GM12878 (cell line): Measurements from ENCODE around the gene MIEN1. TPM values are rescaled to one million over a fixed set of nuclear protein-coding genes. Genes with fewer than 3 reads are reported as not detected.

ENCODE experiments used
- ATAC-seq: fragments of 200-7000 bp; cut with Tn5 transposase; 3 replicates; pipeline ENCODE4 v1.9.1; 2020; ENCODE audit warnings: mild to moderate bottlenecking, moderate library complexity
- BruUV-seq: library from RNA; stranded (reverse); fragments of 400-500 nt; replicated peaks from 2 replicates; lab custom pipeline; 2021; lab: Mats Ljungman, UMichigan
- CTCF ChIA-PET: fragments of 300-600 bp; sonication (Branson Sonifier 250); formaldehyde crosslinking; extraction: SDS; loops from one replicate; lab custom pipeline; 2021; ENCODE audit warnings: inconsistent platforms; lab: Yijun Ruan, JAX
- POLR2A ChIA-PET: fragments of 350-600 bp; formaldehyde crosslinking; extraction: SDS; loops from one replicate; lab custom pipeline; 2021; ENCODE audit warnings: inconsistent platforms; lab: Charles Lee
- RAD21 ChIA-PET: fragments of 300-600 bp; sonication (Branson Sonifier 250); formaldehyde crosslinking; loops from one replicate; lab custom pipeline; 2023; ENCODE audit warnings: antibody characterized with exemption; ENCODE audit not compliant: unreplicated experiment; lab: Charles Lee
- SMC1A ChIA-PET: fragments of 300-600 bp; sonication (Branson Sonifier 250); formaldehyde crosslinking; loops from one replicate; lab custom pipeline; 2023; ENCODE audit not compliant: unreplicated experiment, uncharacterized antibody; lab: Charles Lee
- DNase-seq: peaks from one replicate; pipeline ENCODE4 v3.0.0-alpha.2; 2011; ENCODE audit warnings: low read depth, low spot score
- FAIRE-seq: peaks from 3 replicates; lab custom pipeline; 2011; peaks lifted over from hg19 to GRCh38; lab: Jason Lieb, UNC
- H2AFZ ChIP-seq: 2 replicates; pipeline ENCODE4 v1.6.0; 2011; ENCODE audit warnings: low read depth, low read length, control low read depth; ENCODE audit not compliant: control insufficient read depth
- H3K27ac ChIP-seq: 2 replicates; pipeline ENCODE4 v1.5.1; 2011; ENCODE audit warnings: control low read depth; ENCODE audit not compliant: control insufficient read depth, insufficient read depth
- H3K27me3 ChIP-seq, 2 experiments: replicated peaks in 1 of 2; 2 replicates each; pipeline versions ENCODE4 v1.6.0 to v1.6.1; 2011; ENCODE audit warnings: low read length in 1 of 2; ENCODE audit not compliant: control insufficient read depth in 2 of 2, insufficient read depth in 2 of 2
- H3K36me3 ChIP-seq, 2 experiments: 2 replicates each; pipeline ENCODE4 v1.5.1; 2011; ENCODE audit warnings: low read length in 1 of 2; ENCODE audit not compliant: control insufficient read depth in 2 of 2, insufficient read depth in 2 of 2
- H3K4me1 ChIP-seq: 2 replicates; pipeline ENCODE4 v1.6.1; 2011; ENCODE audit warnings: mild to moderate bottlenecking, low read length, moderate library complexity, mixed read lengths; ENCODE audit not compliant: control insufficient read depth, insufficient read depth
- H3K4me2 ChIP-seq: 2 replicates; pipeline ENCODE4 v1.6.0; 2011; ENCODE audit warnings: control low read depth; ENCODE audit not compliant: control insufficient read depth, insufficient read depth
- H3K4me3 ChIP-seq: fragments of 200-600 bp; sonication (generic); 2 replicates; pipeline ENCODE4 v1.5.1; 2016
- H3K79me2 ChIP-seq: 2 replicates; pipeline ENCODE4 v1.6.0; 2011; ENCODE audit warnings: low read length; ENCODE audit not compliant: control insufficient read depth, insufficient read depth
- H3K9ac ChIP-seq: 2 replicates; pipeline ENCODE4 v1.8.0; 2011; ENCODE audit warnings: low read length, control low read depth, mixed read lengths; ENCODE audit not compliant: control insufficient read depth, insufficient read depth
- H3K9me3 ChIP-seq: replicated peaks from 3 replicates; pipeline ENCODE4 v1.5.1; 2011; ENCODE audit warnings: mild to moderate bottlenecking, low read length; ENCODE audit not compliant: control insufficient read depth, insufficient read depth
- H4K20me1 ChIP-seq: 2 replicates; pipeline ENCODE4 v1.6.0; 2011; ENCODE audit not compliant: control insufficient read depth, insufficient read depth
- BCL11A ChIP-seq: IDR thresholded peaks from 2 replicates; pipeline ENCODE4 v1.6.1; 2011; ENCODE audit warnings: low read depth, low read length
- CHD4 ChIP-seq: fragments of 200-600 bp; sonication (generic); IDR thresholded peaks from 2 replicates; pipeline ENCODE4 v1.6.1; 2016; ENCODE audit warnings: mild to moderate bottlenecking
- NFYA ChIP-seq: IDR thresholded peaks from 2 replicates; pipeline ENCODE4 v1.6.1; 2011; ENCODE audit warnings: low read depth, mild to moderate bottlenecking, low read length, improper control_type of control experiment, borderline replicate concordance
- PML ChIP-seq: IDR thresholded peaks from 2 replicates; pipeline ENCODE4 v1.6.1; 2012; ENCODE audit warnings: low read length, inconsistent platforms
- POLR2A ChIP-seq: IDR thresholded peaks from 2 replicates; pipeline ENCODE4 v1.6.1; 2011; ENCODE audit warnings: low read depth, mild to moderate bottlenecking, low read length
- ZBTB40 ChIP-seq: fragments of 450-650 bp; IDR thresholded peaks from 2 replicates; pipeline ENCODE4 v1.6.1; 2016; ENCODE audit warnings: mild to moderate bottlenecking, moderate library complexity, borderline replicate concordance
- whole genome bisulfite sequencing: methylation state at CpG from one replicate; pipeline ENCODE4 v1.1.6; 2016; ENCODE audit warnings: low lambda C conversion rate; ENCODE audit not compliant: insufficient replicate concordance, insufficient coverage; ENCODE audit errors: missing lambda C conversion rate; 5-methylcytosine and 5-hydroxymethylcytosine counted together
- in situ Hi-C: fragments of 300-500 bp; cut with MboI; formaldehyde crosslinking; loops from 9 replicates; pipeline ENCODE4 v1.14.3; 2018; ENCODE audit warnings: mixed read lengths
- intact Hi-C: fragments of 100-400 bp; cut with micrococcal nuclease; formaldehyde crosslinking; loops from one replicate; pipeline ENCODE4 v1.14.2; 2022; ENCODE audit not compliant: unreplicated experiment
- polyA plus RNA-seq, 11 experiments: library from polyadenylated mRNA; depleted of rRNA in 4 of 11; unstranded in 6 of 11; stranded (reverse) in 5 of 11; fragments of >200 nt; fragmentation: Nextera tagmentation in 4 of 11; fragmentation: Illumina TruSeq in 1 of 11; extraction: Ambion mirVana in 4 of 11; extraction: Trizol in 1 of 11; gene quantifications; 1 replicate in 1 of 11; 2 replicates in 10 of 11; pipeline versions ENCODE4 v1.2.1 to v1.2.3, GENCODE V29; 2011 to 2016; ENCODE audit warnings: inconsistent platforms in 2 of 11, missing spikeins in 2 of 11, low read depth in 1 of 11
- total RNA-seq, 4 experiments: library from RNA; depleted of rRNA in 3 of 4; stranded (reverse); fragments of >200 nt in 3 of 4; fragmentation: Illumina TruSeq in 1 of 4; extraction: Trizol in 1 of 4; gene quantifications; 2 replicates each; pipeline versions ENCODE4 v1.2.1 to v1.2.3, GENCODE V29; 2013 to 2021
- TF ChIP-seq, protein P1 (sequence below): IDR thresholded peaks from 2 replicates; pipeline ENCODE4 v1.6.1; 2012; ENCODE audit warnings: improper control_type of control experiment, low read depth, low read length; ENCODE audit not compliant: insufficient replicate concordance

The MIEN1 gene
- total and polyA plus RNA-seq, 10 of the 15 experiments (the other 5 are each of a cell fraction or from before 2014, with no cell fraction given), result 24.9 to 89.1 (median 47.7) TPM

- ChIA-PET CTCF (interaction anchor here (0.5 to 5.6 kb wide), 30 partner anchors 10 to 508 kb away, joined by 3 to 79 read pairs (median 6); partner anchors contain the start of genes IKZF3, PGAP3, PNMT and PSMD3), SMC1A (interaction anchor here (0.9 to 3.6 kb wide), 11 partner anchors 23 to 135 kb away, joined by 3 to 20 read pairs (median 4); partner anchors contain the start of genes IKZF3 and PGAP3), RAD21 (interaction anchor here (0.5 to 2.8 kb wide), 15 partner anchors 10 to 252 kb away, joined by 3 to 14 read pairs (median 6); partner anchors contain the start of genes IKZF3 and PGAP3), POLR2A (interaction anchor here (0.6 to 2.1 kb wide), 9 partner anchors 23 to 133 kb away, joined by 3 to 9 read pairs (median 3); no protein-coding TSS in a partner anchor)
- Histone ChIP-seq H3K4me2 (peak overlapping the region; percentile 86), H3K9me3 (no peaks in the 10 kb centered on the region), H2AFZ (no peak overlapping the region), H3K9ac (peak overlapping the region; percentile 78), H3K79me2 (peaks cover 7% of the 10 kb centered on the region), H3K27me3 (no peaks in the 10 kb centered on the region), H3K4me3 (peak overlapping the region; percentile 91), H4K20me1 (no peaks in the 10 kb centered on the region), H3K4me1 (peaks cover 3% of the 10 kb centered on the region; the same call in 1 of the 2 replicates), H3K36me3 (0 out of 4 replicates have a peak, but pooled peaks cover 0 to 3% of the 10 kb centered on the region in 2 experiments), H3K27ac (peak overlapping the region; percentile 88)
- in situ Hi-C loops, result no loop called here
- intact Hi-C loops, result no loop called here
- no peak for DNase-seq
- WGBS, result 51% methylated on average over 6 of the region's 6 CpGs
- BruUV-seq, result no TSS peak
- no peak for FAIRE-seq
- ATAC-seq, result no peak
- TF ChIP-seq BCL11A (no peak), POLR2A (no peak), NFYA (no peak), ZBTB40 (no peak), PML (no peak), CHD4 (no peak)
- TF ChIP-seq, protein P1, sequence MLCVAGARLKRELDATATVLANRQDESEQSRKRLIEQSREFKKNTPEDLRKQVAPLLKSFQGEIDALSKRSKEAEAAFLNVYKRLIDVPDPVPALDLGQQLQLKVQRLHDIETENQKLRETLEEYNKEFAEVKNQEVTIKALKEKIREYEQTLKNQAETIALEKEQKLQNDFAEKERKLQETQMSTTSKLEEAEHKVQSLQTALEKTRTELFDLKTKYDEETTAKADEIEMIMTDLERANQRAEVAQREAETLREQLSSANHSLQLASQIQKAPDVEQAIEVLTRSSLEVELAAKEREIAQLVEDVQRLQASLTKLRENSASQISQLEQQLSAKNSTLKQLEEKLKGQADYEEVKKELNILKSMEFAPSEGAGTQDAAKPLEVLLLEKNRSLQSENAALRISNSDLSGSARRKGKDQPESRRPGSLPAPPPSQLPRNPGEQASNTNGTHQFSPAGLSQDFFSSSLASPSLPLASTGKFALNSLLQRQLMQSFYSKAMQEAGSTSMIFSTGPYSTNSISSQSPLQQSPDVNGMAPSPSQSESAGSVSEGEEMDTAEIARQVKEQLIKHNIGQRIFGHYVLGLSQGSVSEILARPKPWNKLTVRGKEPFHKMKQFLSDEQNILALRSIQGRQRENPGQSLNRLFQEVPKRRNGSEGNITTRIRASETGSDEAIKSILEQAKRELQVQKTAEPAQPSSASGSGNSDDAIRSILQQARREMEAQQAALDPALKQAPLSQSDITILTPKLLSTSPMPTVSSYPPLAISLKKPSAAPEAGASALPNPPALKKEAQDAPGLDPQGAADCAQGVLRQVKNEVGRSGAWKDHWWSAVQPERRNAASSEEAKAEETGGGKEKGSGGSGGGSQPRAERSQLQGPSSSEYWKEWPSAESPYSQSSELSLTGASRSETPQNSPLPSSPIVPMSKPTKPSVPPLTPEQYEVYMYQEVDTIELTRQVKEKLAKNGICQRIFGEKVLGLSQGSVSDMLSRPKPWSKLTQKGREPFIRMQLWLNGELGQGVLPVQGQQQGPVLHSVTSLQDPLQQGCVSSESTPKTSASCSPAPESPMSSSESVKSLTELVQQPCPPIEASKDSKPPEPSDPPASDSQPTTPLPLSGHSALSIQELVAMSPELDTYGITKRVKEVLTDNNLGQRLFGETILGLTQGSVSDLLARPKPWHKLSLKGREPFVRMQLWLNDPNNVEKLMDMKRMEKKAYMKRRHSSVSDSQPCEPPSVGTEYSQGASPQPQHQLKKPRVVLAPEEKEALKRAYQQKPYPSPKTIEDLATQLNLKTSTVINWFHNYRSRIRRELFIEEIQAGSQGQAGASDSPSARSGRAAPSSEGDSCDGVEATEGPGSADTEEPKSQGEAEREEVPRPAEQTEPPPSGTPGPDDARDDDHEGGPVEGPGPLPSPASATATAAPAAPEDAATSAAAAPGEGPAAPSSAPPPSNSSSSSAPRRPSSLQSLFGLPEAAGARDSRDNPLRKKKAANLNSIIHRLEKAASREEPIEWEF, result no peak
Observed at GRCh38 chr17:39729280-39729851, 966 bp downstream of the MIEN1 start.
